Tibial nerve (tissue), 4 donors: ENCODE measurements around the gene TIE1. TPM values are rescaled to one million over a fixed set of nuclear protein-coding genes. Genes with fewer than 3 reads are reported as not detected.
A peak's percentile ranks its signal among the peaks of the same experiment; 100 is the strongest.

Experiments
- DNase-seq, 2 donors: peaks; one replicate each; pipeline ENCODE4 v3.0.0-alpha.2; 2019; ENCODE audit warnings: low spot score in 2 of 2
- H3K27ac ChIP-seq, 4 donors: fragments of 200-600 bp; sonication (generic) in 3 of 4; one replicate each; pipeline ENCODE4 v1.5.1; 2017 to 2019; ENCODE audit warnings: mild to moderate bottlenecking in 1 of 4
- H3K27me3 ChIP-seq, 2 donors: fragments of 200-600 bp; sonication (generic) in 1 of 2; one replicate each; pipeline versions ENCODE4 v1.5.1 to v1.6.0; 2017 to 2019
- H3K36me3 ChIP-seq, 3 donors: fragments of 200-600 bp; sonication (generic); one replicate each; pipeline ENCODE4 v1.5.1; 2018 to 2019
- H3K4me1 ChIP-seq, 4 donors: fragments of 200-600 bp; sonication (generic) in 3 of 4; one replicate each; pipeline ENCODE4 v1.5.1; 2017 to 2019
- H3K4me3 ChIP-seq, 4 donors: fragments of 200-600 bp; sonication (generic) in 3 of 4; one replicate each; pipeline ENCODE4 v1.5.1; 2017 to 2019; ENCODE audit warnings: mild to moderate bottlenecking in 1 of 4, moderate library complexity in 1 of 4
- H3K9me3 ChIP-seq, 4 donors: fragments of 200-600 bp; sonication (generic) in 3 of 4; one replicate each; pipeline ENCODE4 v1.5.1; 2017 to 2019
- CTCF ChIP-seq, 5 experiments: fragments of 200-600 bp in 3 of 5; fragments of 450-650 bp in 2 of 5; sonication (generic) in 3 of 5; IDR thresholded peaks; one replicate each; pipeline ENCODE4 v1.5.1; 2016 to 2019; ENCODE audit warnings: antibody characterized with exemption in 5 of 5, mild to moderate bottlenecking in 3 of 5, moderate library complexity in 2 of 5
- EP300 ChIP-seq, 2 donors: sonication (generic); formaldehyde crosslinking; IDR thresholded peaks; one replicate each; pipeline ENCODE4 v1.6.1; 2017; ENCODE audit warnings: antibody characterized with exemption in 2 of 2, mild to moderate bottlenecking in 1 of 2
- POLR2A ChIP-seq, 2 donors: fragments of 450-650 bp; IDR thresholded peaks; one replicate each; pipeline ENCODE4 v1.6.1; 2017; ENCODE audit warnings: antibody characterized with exemption in 2 of 2, mild to moderate bottlenecking in 2 of 2, moderate library complexity in 2 of 2
- WGBS, 2 donors: methylation state at CpG; one replicate each; pipeline ENCODE4 v1.1.5; 2018; 5-methylcytosine and 5-hydroxymethylcytosine counted together
- total RNA-seq, 4 donors: library from RNA; depleted of rRNA; stranded (reverse); fragments of >200 nt; gene quantifications; one replicate each; pipeline ENCODE4 v1.1.0, GENCODE V29; 2016

TIE1 gene
- total RNA-seq, 4 donors from 2014 or later = 37.5 to 95.9 (median 68.1) TPM

DNA sequence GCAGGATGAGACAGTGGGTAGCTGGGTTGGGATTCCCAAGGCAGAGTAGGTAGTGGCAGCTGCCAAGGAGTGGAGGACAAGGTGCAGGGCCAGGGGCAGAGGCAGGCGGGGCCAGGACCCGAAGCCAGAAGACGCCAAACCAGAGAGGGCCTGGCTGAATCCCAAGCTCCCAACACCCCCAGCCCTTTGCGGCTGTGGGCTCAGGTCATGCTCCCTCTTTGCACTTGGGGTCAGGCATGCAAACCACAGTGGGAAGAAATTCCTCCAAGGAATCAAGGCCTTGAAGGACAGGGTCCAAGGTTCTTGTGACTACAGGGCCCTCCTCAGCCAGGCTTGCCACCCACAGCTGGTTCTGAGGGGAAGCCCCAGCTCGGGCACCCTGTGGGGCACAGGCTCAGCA, 21.6 kb upstream of the TIE1 start:
- DNase-seq = no peak
- whole genome bisulfite sequencing, 2 donors = 49 to 65% methylated on average over 2 to 5 of the region's 5 CpGs

GRCh38 chr1:43279666-43280065, 21.1 kb upstream of the TIE1 start:
- no peaks in the 10 kb centered on the region for H3K27me3 ChIP-seq
- no peaks in the 10 kb centered on the region for H3K36me3 ChIP-seq
- no peak for DNase-seq
- no peaks in the 10 kb centered on the region for H3K9me3 ChIP-seq
- H3K4me1 ChIP-seq = no peaks in the 10 kb centered on the region
- H3K4me3 ChIP-seq = no peak overlapping the region
- TF ChIP-seq CTCF (IDR thresholded peaks at IDR 0.05) (no peak), POLR2A (IDR thresholded peaks at IDR 0.05) (no peak), EP300 (IDR thresholded peaks at IDR 0.05) (no peak)
- WGBS, 2 donors = 88 to 92% methylated on average over 5 to 6 of the region's 6 CpGs
- no peak overlapping the region for H3K27ac ChIP-seq

More for the DNA sequence above, 21.6 kb upstream of the TIE1 start:
- Histone ChIP-seq H3K27me3 (no peaks in the 10 kb centered on the region), H3K4me1 (peaks cover 0 to 5% (median 0%) of the 10 kb centered on the region in 4 donors), H3K27ac (no peak overlapping the region), H3K9me3 (no peaks in the 10 kb centered on the region), H3K36me3 (no peaks in the 10 kb centered on the region), H3K4me3 (no peak overlapping the region)
- TF ChIP-seq CTCF (IDR thresholded peaks at IDR 0.05) (no peak), EP300 (IDR thresholded peaks at IDR 0.05) (no peak), POLR2A (IDR thresholded peaks at IDR 0.05) (no peak)

DNA sequence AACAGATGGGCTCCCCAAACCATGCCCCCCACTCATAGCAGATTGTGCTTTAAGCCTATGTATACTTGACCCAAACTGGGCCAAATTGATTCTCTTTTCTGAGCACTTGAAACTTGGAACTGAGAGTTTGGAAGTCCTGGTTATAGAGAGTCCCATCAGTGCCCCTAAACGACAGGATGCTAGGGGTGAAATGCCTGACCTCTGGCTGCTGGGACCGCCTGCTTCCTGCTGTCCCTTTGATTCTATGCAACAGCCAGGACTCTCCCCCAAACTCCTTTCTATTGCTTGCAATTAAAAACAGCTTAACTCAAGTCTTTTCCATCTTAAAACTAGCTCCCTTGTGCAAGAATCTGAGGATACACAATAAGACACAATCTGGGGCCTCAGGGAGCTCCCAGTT, 20.1 kb upstream of the TIE1 start:
- Histone ChIP-seq H3K36me3 (no peaks in the 10 kb centered on the region), H3K9me3 (no peaks in the 10 kb centered on the region), H3K4me3 (no peak overlapping the region), H3K27ac (no peak overlapping the region), H3K27me3 (no peaks in the 10 kb centered on the region), H3K4me1 (no peaks in the 10 kb centered on the region)
- 23 to 31% methylated on average over 2 of the region's 2 CpGs for WGBS, 2 donors
- TF ChIP-seq POLR2A (IDR thresholded peaks at IDR 0.05) (no peak), CTCF (IDR thresholded peaks at IDR 0.05) (no peak), EP300 (IDR thresholded peaks at IDR 0.05) (no peak)
- no peak for DNase-seq

DNA sequence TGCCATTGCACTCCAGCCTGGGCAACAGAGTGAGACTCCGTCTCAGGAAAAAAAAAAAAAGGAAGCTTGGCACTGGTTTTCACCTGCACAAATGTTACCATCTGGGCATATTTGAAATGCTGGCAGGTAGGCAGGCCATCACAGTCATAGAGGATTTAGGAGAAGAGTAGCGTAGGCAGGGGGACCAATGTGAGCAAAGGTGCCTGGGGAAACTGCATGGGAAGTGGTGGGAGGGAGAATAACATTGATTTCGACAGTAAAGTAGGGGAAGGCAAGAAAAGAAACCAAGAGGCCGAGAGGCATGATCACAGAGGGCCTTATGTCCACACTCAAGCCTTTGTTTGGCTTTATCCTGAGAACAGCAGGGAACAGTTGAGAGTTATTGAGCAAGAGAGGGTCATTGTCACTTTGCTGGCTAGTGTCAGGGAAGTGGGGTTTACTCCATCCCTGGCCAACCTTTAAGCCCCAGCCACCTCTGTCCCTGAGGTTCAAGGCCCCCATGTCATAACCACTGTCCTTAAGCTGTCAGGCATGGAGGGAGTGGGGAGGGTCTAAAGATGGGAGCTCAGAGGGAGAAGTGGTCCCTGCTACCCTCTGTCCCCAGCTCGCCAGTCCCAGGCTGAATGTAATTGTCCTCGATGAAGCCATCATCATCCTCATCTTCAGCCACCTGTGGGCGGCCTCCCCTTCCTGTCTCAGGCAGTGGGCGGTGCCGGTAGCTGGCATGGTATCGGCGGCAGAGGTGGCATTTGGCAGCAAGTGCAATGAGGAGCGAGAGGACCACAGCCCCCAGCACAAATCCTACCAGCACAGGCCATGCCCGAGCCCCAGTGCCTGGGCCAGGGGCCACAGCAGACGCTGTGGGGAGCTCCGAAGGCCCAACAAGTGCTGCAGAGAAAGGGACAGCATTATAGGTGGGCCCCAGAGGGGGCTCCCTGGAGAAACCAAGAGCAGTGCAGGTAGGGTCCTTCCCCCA, 18.3 kb upstream of the TIE1 start:
- no peak for DNase-seq
- no peaks in the 10 kb centered on the region for H3K27me3 ChIP-seq
- H3K27ac ChIP-seq = peak overlapping the region in 2 of 4 donors; percentile 29 to 55
- no peaks in the 10 kb centered on the region for H3K9me3 ChIP-seq
- no peaks in the 10 kb centered on the region for H3K4me1 ChIP-seq
- H3K4me3 ChIP-seq = no peak overlapping the region
- WGBS, 2 donors = 68 to 79% methylated on average over 9 to 15 of the region's 15 CpGs
- H3K36me3 ChIP-seq = no peaks in the 10 kb centered on the region
- TF ChIP-seq POLR2A (IDR thresholded peaks at IDR 0.05) (no peak), CTCF (IDR thresholded peaks at IDR 0.05) (no peak)

GRCh38 chr1:43284065-43284464, 16.7 kb upstream of the TIE1 start:
- TF ChIP-seq EP300 (IDR thresholded peaks at IDR 0.05) = no peak
- TF ChIP-seq POLR2A (IDR thresholded peaks at IDR 0.05) = no peak
- no peak for TF ChIP-seq CTCF (IDR thresholded peaks at IDR 0.05)
- no peak for DNase-seq
- 96 to 97% methylated on average over 3 of the region's 3 CpGs for WGBS, 2 donors
- Histone ChIP-seq H3K36me3 (no peaks in the 10 kb centered on the region), H3K9me3 (no peaks in the 10 kb centered on the region), H3K4me1 (no peaks in the 10 kb centered on the region), H3K27ac (no peak overlapping the region), H3K4me3 (no peak overlapping the region), H3K27me3 (no peaks in the 10 kb centered on the region)
